ENCODE results near the gene PRDX5. TPM values are rescaled to one million over a fixed set of nuclear protein-coding genes. Genes with fewer than 3 reads are reported as not detected.
A peak's percentile ranks its signal among the peaks of the same experiment; 100 is the strongest.

PRDX5 gene
- total RNA-seq, 4 donors from 2014 or later, result 152 to 381 (median 265) TPM

GRCh38 chr11:64291262-64291751, 26.6 kb upstream of the PRDX5 start, which contains the start of gene KCNK4:
KCNK4 (plus strand) TSS chr11:64291302; CDS start chr11:64293019, 1,717 bp downstream.
- Histone ChIP-seq H3K9me3 (no peaks in the 10 kb centered on the region), H3K4me3 (peak within 1 kb of the TSS in 2 of 4 donors; percentile 27 to 43), H3K27me3 (peaks cover 69% of the 10 kb centered on the region), H3K36me3 (no peaks in the 10 kb centered on the region), H3K4me1 (peaks cover 2 to 26% (median 21%) of the 10 kb centered on the region in 4 donors), H3K27ac (no peak within 1 kb of the TSS)
- WGBS, 2 donors (ENCODE audit: low coverage in 1 of 2), result 4% methylated on average over 14 of the region's 45 CpGs; no CpG with 5 or more reads in 1 of the 2 donors
- TF ChIP-seq POLR2A (IDR thresholded peaks at IDR 0.05) (no peak), POLR2AphosphoS5 (IDR thresholded peaks at IDR 0.05) (no peak), EP300 (IDR thresholded peaks at IDR 0.05; ENCODE audit: low read depth) (no peak)
- TF ChIP-seq, protein P1, sequence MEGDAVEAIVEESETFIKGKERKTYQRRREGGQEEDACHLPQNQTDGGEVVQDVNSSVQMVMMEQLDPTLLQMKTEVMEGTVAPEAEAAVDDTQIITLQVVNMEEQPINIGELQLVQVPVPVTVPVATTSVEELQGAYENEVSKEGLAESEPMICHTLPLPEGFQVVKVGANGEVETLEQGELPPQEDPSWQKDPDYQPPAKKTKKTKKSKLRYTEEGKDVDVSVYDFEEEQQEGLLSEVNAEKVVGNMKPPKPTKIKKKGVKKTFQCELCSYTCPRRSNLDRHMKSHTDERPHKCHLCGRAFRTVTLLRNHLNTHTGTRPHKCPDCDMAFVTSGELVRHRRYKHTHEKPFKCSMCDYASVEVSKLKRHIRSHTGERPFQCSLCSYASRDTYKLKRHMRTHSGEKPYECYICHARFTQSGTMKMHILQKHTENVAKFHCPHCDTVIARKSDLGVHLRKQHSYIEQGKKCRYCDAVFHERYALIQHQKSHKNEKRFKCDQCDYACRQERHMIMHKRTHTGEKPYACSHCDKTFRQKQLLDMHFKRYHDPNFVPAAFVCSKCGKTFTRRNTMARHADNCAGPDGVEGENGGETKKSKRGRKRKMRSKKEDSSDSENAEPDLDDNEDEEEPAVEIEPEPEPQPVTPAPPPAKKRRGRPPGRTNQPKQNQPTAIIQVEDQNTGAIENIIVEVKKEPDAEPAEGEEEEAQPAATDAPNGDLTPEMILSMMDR (IDR thresholded peaks at IDR 0.05), result no peak
- intact Hi-C loops (cut with DNase I; ENCODE audit: low total_unique reads) (no loop called here), in situ Hi-C loops (cut with MboI; ENCODE audit: low pct_ligation_motif_present in 1 of 4, low pct_unique_long_range_greater_than_20kb in 1 of 4, low sequenced_read_pairs in 3 of 4) (loop anchor here in 1 of 4 donors (10.0 kb wide), 1 partner anchor 87 kb away; the partner anchor contains the start of gene FERMT3)
- no peak for DNase-seq

- intact Hi-C loops (cut with DNase I; ENCODE audit: low total_unique reads), result no loop called here
Observed at GRCh38 chr11:64291752-64292459, 26.0 kb upstream of the PRDX5 start.

DNA sequence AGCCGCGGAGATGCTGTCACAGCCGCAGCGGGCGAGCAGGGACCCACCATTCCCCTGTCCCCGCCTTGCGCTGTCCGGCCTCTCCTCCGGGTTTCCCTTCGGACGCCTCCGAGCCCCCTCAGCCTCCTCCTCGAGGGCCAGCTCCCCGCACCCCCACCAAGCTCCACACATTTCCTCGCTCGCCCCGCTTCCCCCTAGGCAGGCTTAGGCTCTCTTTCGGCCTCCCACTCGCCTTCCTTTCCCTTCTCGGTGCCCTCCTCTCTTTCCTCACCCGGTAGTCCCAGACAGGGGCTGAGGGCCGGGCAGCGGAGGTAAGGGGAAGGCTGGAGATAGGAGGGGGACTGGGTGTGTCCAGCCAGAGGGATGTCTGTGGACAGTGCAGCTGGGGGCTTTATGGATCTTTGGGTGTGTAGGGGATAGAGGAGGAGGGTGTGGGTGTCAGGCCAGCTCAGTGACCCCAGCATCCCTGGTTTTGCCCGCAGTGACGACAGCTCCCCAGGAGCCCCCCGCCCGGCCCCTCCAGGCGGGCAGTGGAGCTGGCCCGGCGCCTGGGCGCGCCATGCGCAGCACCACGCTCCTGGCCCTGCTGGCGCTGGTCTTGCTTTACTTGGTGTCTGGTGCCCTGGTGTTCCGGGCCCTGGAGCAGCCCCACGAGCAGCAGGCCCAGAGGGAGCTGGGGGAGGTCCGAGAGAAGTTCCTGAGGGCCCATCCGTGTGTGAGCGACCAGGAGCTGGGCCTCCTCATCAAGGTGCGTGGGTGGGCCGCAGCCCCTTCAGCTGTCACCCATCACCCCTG, 25.3 kb upstream of the PRDX5 start:
- Histone ChIP-seq H3K9me3 (no peaks in the 10 kb centered on the region), H3K27ac (no peak overlapping the region), H3K4me3 (peak overlapping the region in 2 of 4 donors; percentile 27 to 43), H3K36me3 (no peaks in the 10 kb centered on the region), H3K4me1 (peaks cover 0 to 20% (median 17%) of the 10 kb centered on the region in 4 donors), H3K27me3 (peaks cover 82% of the 10 kb centered on the region)
- intact Hi-C loops (cut with DNase I; ENCODE audit: low total_unique reads) (no loop called here), in situ Hi-C loops (cut with MboI; ENCODE audit: low pct_ligation_motif_present in 1 of 4, low pct_unique_long_range_greater_than_20kb in 1 of 4, low sequenced_read_pairs in 3 of 4) (loop anchor here in 1 of 4 donors (10.0 kb wide), 1 partner anchor 88 kb away; the partner anchor contains the start of gene FERMT3)
- no peak for DNase-seq
- no peak for TF ChIP-seq POLR2A (IDR thresholded peaks at IDR 0.05)
- TF ChIP-seq EP300 (IDR thresholded peaks at IDR 0.05; ENCODE audit: low read depth), result no peak
- TF ChIP-seq, protein P1 (IDR thresholded peaks at IDR 0.05), result no peak
- no peak for TF ChIP-seq POLR2AphosphoS5 (IDR thresholded peaks at IDR 0.05)
- WGBS, 2 donors (ENCODE audit: low coverage in 1 of 2), result 0 to 32% methylated on average over 2 to 36 of the region's 42 CpGs

More at GRCh38 chr11:64291752-64292459, 26.0 kb upstream of the PRDX5 start:
- Histone ChIP-seq H3K27ac (no peak overlapping the region), H3K4me3 (peak overlapping the region in 2 of 4 donors; percentile 27 to 43), H3K4me1 (peaks cover 0 to 20% (median 17%) of the 10 kb centered on the region in 4 donors), H3K27me3 (peaks cover 75% of the 10 kb centered on the region), H3K9me3 (no peaks in the 10 kb centered on the region), H3K36me3 (no peaks in the 10 kb centered on the region)
- in situ Hi-C loops (cut with MboI; ENCODE audit: low pct_ligation_motif_present in 1 of 4, low pct_unique_long_range_greater_than_20kb in 1 of 4, low sequenced_read_pairs in 3 of 4), result loop anchor here in 1 of 4 donors (10.0 kb wide), 1 partner anchor 87 kb away; the partner anchor contains the start of gene FERMT3
- TF ChIP-seq POLR2AphosphoS5 (IDR thresholded peaks at IDR 0.05) (no peak), EP300 (IDR thresholded peaks at IDR 0.05; ENCODE audit: low read depth) (no peak), POLR2A (IDR thresholded peaks at IDR 0.05) (no peak)
- TF ChIP-seq, protein P1 (IDR thresholded peaks at IDR 0.05), result no peak
- 1% methylated on average over 33 of the region's 96 CpGs; no CpG with 5 or more reads in 1 of the 2 donors for WGBS, 2 donors (ENCODE audit: low coverage in 1 of 2)
- no peak for DNase-seq

Measured in transverse colon (tissue), 4 donors.